ENCODE measurements around the gene NRG2.

GRCh38 chr5:139885857-139886208, 157.3 kb downstream of the NRG2 start:
- no peak for TF ChIP-seq CTCF (IDR thresholded peaks at IDR 0.05; ENCODE audit: insufficient read depth, low read length, poor library complexity, severe bottlenecking)
- TF ChIP-seq EZH2phosphoT487 (conservative IDR thresholded peaks at IDR 0.05; ENCODE audit: low read length), result no peak
